Mucosa of descending colon (tissue), 3 donors: ENCODE results near the gene SAA4. TPM values are rescaled to one million over a fixed set of nuclear protein-coding genes. Genes with fewer than 3 reads are reported as not detected.
"Not testable (repeated sequence)": the region's sequence is repeated elsewhere in the genome, so short reads cannot be mapped to it uniquely, and the experiment has no call there.

Experiments
- ATAC-seq: fragments of 200-7000 bp; cut with Tn5 transposase; one replicate; pipeline ENCODE4 v1.9.1; 2020; ENCODE audit warnings: mild to moderate bottlenecking, moderate library complexity
- DNase-seq, 3 donors: peaks; one replicate each; pipeline ENCODE4 v3.0.0-alpha.2; 2020
- H3K36me3 ChIP-seq: fragments of 200-600 bp; one replicate; pipeline ENCODE4 v1.8.0; 2021; ENCODE audit warnings: low read depth, mild to moderate bottlenecking
- H3K4me1 ChIP-seq: fragments of 200-600 bp; one replicate; pipeline ENCODE4 v1.8.0; 2021; ENCODE audit warnings: low read depth, mild to moderate bottlenecking
- H3K4me3 ChIP-seq: fragments of 200-600 bp; one replicate; pipeline ENCODE4 v1.8.0; 2021; ENCODE audit warnings: mild to moderate bottlenecking
- H3K9me3 ChIP-seq: fragments of 200-600 bp; one replicate; pipeline ENCODE4 v1.8.0; 2021; ENCODE audit warnings: mild to moderate bottlenecking
- CTCF ChIP-seq: fragments of 200-600 bp; IDR thresholded peaks from one replicate; pipeline ENCODE4 v1.8.0; 2022; ENCODE audit warnings: antibody characterized with exemption, mild to moderate bottlenecking
- intact Hi-C, 2 donors: fragments of 100-400 bp; cut with DNase I in 1 of 2; cut with micrococcal nuclease in 1 of 2; formaldehyde crosslinking; loops; one replicate each; pipeline versions ENCODE4 v1.11.0 to v1.11.1; 2022; cut with DNase I, micrococcal nuclease
- total RNA-seq, 3 donors: library from RNA; stranded (reverse); fragmentation: NEBNext Ultra II Directional in 2 of 3; extraction: Animal tissue kit (Norgen Biotek cat#: 25700) in 2 of 3; gene quantifications; one replicate each; pipeline versions ENCODE4 v1.2.1 to v1.2.4, GENCODE V29; 2021 to 2023
- donor health status: DM: no; HTN: no; CAD: no; lungs with moderate emphysema.
- donor health status: DM: no; HTN: no; CAD: no.
- donor health status: DM: no; HTN: yes; CAD: no.

Gene SAA4
- total RNA-seq, 3 donors from 2014 or later: not detected

- intact Hi-C loops: no loop called here
- ATAC-seq (no peak), DNase-seq (no peak)
- no peaks in the 10 kb centered on the region for H3K36me3 ChIP-seq
- no peak overlapping the region for H3K4me3 ChIP-seq
- H3K9me3 ChIP-seq: no peaks in the 10 kb centered on the region
- no peaks in the 10 kb centered on the region for H3K4me1 ChIP-seq
- TF ChIP-seq CTCF: no peak
Measured at GRCh38 chr11:18204771-18205170, 31.8 kb downstream of the SAA4 start.

GRCh38 chr11:18204220-18204619 lies 32.4 kb downstream of the SAA4 start:
- ATAC-seq (no peak), DNase-seq (no peak)
- no peaks in the 10 kb centered on the region for H3K9me3 ChIP-seq
- TF ChIP-seq CTCF: no peak
- H3K36me3 ChIP-seq: no peaks in the 10 kb centered on the region
- intact Hi-C loops: no loop called here
- H3K4me3 ChIP-seq: no peak overlapping the region
- H3K4me1 ChIP-seq: no peaks in the 10 kb centered on the region

GRCh38 chr11:18203723-18204122 lies 32.9 kb downstream of the SAA4 start:
- Histone ChIP-seq H3K9me3 (no peaks in the 10 kb centered on the region), H3K4me3 (no peak overlapping the region), H3K4me1 (no peaks in the 10 kb centered on the region), H3K36me3 (no peaks in the 10 kb centered on the region)
- ATAC-seq (no peak), DNase-seq (no peak)
- no peak for TF ChIP-seq CTCF
- intact Hi-C loops: no loop called here

GRCh38 chr11:18197738-18198137 lies 38.9 kb downstream of the SAA4 start:
- H3K9me3 ChIP-seq, intact Hi-C loops, H3K4me1 ChIP-seq, ATAC-seq, H3K4me3 ChIP-seq, H3K36me3 ChIP-seq, DNase-seq: not testable (repeated sequence)

- Histone ChIP-seq H3K4me1 (no peaks in the 10 kb centered on the region), H3K9me3 (no peaks in the 10 kb centered on the region), H3K4me3 (no peak overlapping the region), H3K36me3 (no peaks in the 10 kb centered on the region)
- intact Hi-C loops: no loop called here
- no peak for TF ChIP-seq CTCF
- ATAC-seq: no peak
- DNase-seq: no peak
Measured at GRCh38 chr11:18196532-18196931, 40.1 kb downstream of the SAA4 start.

- no peak for ATAC-seq
- no peak overlapping the region for H3K4me3 ChIP-seq
- no peaks in the 10 kb centered on the region for H3K9me3 ChIP-seq
- H3K4me1 ChIP-seq: no peaks in the 10 kb centered on the region
- intact Hi-C loops: no loop called here
- no peaks in the 10 kb centered on the region for H3K36me3 ChIP-seq
- TF ChIP-seq CTCF: no peak
- DNase-seq: no peak
Measured at GRCh38 chr11:18193010-18193409, 43.6 kb downstream of the SAA4 start.
